ENCODE results near the gene IL36RN.

The IL36RN gene

DNA sequence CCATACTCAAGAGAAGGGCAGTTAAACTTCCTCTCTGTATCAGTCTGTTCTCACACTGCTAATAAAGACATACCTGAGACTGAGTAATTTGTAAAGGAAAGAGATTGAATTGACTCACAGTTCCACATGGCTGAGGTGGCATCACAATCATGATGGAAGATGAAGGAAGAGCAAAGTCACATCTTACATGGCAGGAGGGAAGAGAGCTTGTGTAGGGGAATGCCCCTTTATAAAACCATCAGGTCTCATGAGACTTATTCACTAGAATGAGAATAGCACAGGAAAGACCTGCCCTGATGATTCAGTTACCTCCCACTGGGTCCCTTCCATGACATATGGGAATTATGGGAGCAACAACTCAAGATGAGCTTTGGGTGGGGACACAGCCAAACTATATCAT, 4.9 kb upstream of the IL36RN start:
- no peak overlapping the region for H3K4me3 ChIP-seq (ENCODE audit: low read depth, low read length)
- TF ChIP-seq CTCF (IDR thresholded peaks at IDR 0.05; ENCODE audit: low read depth, low read length, missing control alignments): no peak
- DNase-seq (ENCODE audit: low read depth): no peak

DNA sequence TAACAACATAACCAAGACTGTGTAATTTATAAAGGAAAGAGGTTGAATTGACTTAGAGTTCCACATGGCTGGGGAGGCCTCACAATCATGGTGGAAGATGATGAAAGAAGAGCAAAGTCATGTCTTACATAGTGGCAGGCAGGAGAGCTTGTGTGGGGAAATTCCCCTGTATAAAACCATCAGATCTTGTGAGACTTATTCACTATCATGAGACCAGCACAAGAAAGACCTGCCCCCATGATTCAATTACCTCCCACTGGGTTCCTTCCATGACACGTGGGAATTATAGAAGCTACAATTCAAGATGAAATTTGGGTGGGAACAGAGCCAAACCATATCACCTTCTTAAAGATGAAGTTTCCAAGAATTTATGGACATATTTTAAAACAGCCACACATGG, 2.5 kb upstream of the IL36RN start:
- no peak for DNase-seq (ENCODE audit: low read depth)
- no peak for TF ChIP-seq CTCF (IDR thresholded peaks at IDR 0.05; ENCODE audit: low read depth, low read length, missing control alignments)
- H3K4me3 ChIP-seq (ENCODE audit: low read depth, low read length): no peak overlapping the region

DNA sequence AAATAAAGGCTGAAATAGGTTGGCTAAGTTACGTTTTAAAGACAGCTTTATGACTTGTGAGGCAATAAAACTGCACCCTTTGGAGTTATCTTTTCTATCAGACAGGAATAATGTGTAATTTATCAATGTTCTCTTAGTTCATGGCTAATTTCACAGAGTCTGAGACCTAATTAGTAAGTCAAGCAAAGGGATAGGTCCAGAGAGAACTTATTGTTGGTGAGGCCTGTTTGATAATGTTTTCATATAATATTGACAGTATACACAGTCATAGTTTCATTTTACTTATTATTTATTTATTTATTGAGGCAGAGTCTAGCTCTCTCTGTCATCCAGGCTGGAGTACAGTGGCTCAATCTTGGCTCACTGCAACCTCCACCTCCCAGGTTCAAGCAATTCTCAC, 1.9 kb upstream of the IL36RN start:
- DNase-seq (ENCODE audit: low read depth): no peak
- no peak for TF ChIP-seq CTCF (IDR thresholded peaks at IDR 0.05; ENCODE audit: low read depth, low read length, missing control alignments)
- no peak overlapping the region for H3K4me3 ChIP-seq (ENCODE audit: low read depth, low read length)

GRCh38 chr2:113058411-113058994, 495 bp upstream of the IL36RN start:
- H3K4me3 ChIP-seq (ENCODE audit: low read depth, low read length): no peak overlapping the region
- DNase-seq (ENCODE audit: low read depth): no peak
- TF ChIP-seq CTCF (IDR thresholded peaks at IDR 0.05; ENCODE audit: low read depth, low read length, missing control alignments): no peak

GRCh38 chr2:113060396-113060795, 1.4 kb downstream of the IL36RN start:
- DNase-seq (ENCODE audit: low read depth): no peak
- no peak overlapping the region for H3K4me3 ChIP-seq (ENCODE audit: low read depth, low read length)
- TF ChIP-seq CTCF (IDR thresholded peaks at IDR 0.05; ENCODE audit: low read depth, low read length, missing control alignments): no peak

GRCh38 chr2:113060796-113061195, 1.8 kb downstream of the IL36RN start:
- TF ChIP-seq CTCF (IDR thresholded peaks at IDR 0.05; ENCODE audit: low read depth, low read length, missing control alignments): no peak

GRCh38 chr2:113061241-113061640, 2.2 kb downstream of the IL36RN start:
- no peak overlapping the region for H3K4me3 ChIP-seq (ENCODE audit: low read depth, low read length)
- TF ChIP-seq CTCF (IDR thresholded peaks at IDR 0.05; ENCODE audit: low read depth, low read length, missing control alignments): no peak
- no peak for DNase-seq (ENCODE audit: low read depth)

More at GRCh38 chr2:113060796-113061195, 1.8 kb downstream of the IL36RN start:
- H3K4me3 ChIP-seq (ENCODE audit: low read depth, low read length): no peak overlapping the region
- DNase-seq (ENCODE audit: low read depth): no peak

All from GM12864 (cell line).